ENCODE data around the gene CAMKK1.

DNA sequence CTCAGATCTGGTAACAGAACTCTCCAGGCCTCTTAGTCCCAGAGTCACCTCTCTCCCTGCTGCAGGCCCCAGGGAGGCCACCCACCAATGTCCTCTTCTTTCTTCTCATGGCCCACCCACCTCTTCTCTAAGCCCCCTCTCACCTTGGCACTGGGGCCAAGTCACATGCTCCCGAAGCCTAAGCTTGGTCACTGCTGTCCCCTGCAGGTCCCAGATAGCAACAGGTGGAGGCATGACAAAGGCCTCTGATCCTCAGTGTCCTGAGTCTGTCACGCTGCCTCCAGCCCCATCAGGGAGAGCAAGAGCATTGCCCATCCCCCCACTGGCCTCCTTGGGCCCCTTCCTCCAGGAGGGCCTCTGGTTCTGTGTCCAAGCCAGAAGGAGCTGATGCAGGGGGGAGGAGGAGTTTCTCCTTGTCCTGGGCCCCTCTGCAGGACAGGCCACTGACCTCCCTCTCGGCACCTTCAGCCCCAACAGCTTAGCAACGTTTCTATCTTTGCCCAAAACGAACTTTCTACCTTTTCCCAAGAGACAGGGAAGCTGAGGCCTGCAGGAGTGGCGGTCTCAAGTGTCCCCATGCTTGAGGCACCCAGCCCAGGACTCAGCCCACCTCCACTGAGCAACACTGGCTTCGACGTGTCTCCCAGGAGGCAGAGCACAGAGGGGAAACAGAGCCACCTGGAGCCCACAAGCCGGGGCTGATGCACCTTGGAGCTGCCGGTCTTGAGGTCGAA lies 14.8 kb upstream of the CAMKK1 start:
- peak; percentile 53 to 90 for TF ChIP-seq CTCF (conservative IDR thresholded peaks at IDR 0.05; ENCODE audit: low read depth in 2 of 2)
- no peak for TF ChIP-seq POLR2AphosphoS5 (IDR thresholded peaks at IDR 0.05; ENCODE audit: low read depth)
- TF ChIP-seq CREB1 (CRISPR knock-in tag; IDR thresholded peaks at IDR 0.05; ENCODE audit: low read depth) = no peak
- no peak for TF ChIP-seq EZH2 (IDR thresholded peaks at IDR 0.05; ENCODE audit: low read depth, unreplicated experiment)
- no peak for TF ChIP-seq REST (IDR thresholded peaks at IDR 0.05; ENCODE audit: unreplicated experiment)
- TF ChIP-seq NANOG (IDR thresholded peaks at IDR 0.05; ENCODE audit: borderline replicate concordance) = no peak
- no peak for TF ChIP-seq EZH2phosphoT487 (IDR thresholded peaks at IDR 0.05; ENCODE audit: unreplicated experiment)
- no peak for TF ChIP-seq STAT1 (IDR thresholded peaks at IDR 0.05; ENCODE audit: unreplicated experiment)

Measured in GM23338 (cell line).